Gastrocnemius medialis (tissue), 4 donors: ENCODE measurements around the gene FAAP20. TPM values are rescaled to one million over a fixed set of nuclear protein-coding genes. Genes with fewer than 3 reads are reported as not detected.

Experiments
- ATAC-seq, 2 donors: fragments of 150-250 bp; one replicate each; pipeline ENCODE4 v1.9.1; 2016
- DNase-seq, 2 donors: peaks; one replicate each; pipeline ENCODE4 v3.0.0-alpha.2; 2019
- H3K27ac ChIP-seq, 4 donors: fragments of 200-600 bp; sonication (generic); 1 replicate in 1 of 4; 2 replicates in 3 of 4; pipeline ENCODE4 v1.5.1; 2016 to 2018; ENCODE audit warnings: mild to moderate bottlenecking in 2 of 4, moderate library complexity in 1 of 4
- H3K27me3 ChIP-seq, 3 donors: fragments of 200-600 bp; sonication (generic) in 2 of 3; 1 replicate in 1 of 3; 2 replicates in 2 of 3; pipeline versions ENCODE4 v1.5.1 to v1.6.0; 2016 to 2019; ENCODE audit warnings: mild to moderate bottlenecking in 1 of 3, moderate library complexity in 1 of 3
- H3K36me3 ChIP-seq, 2 donors: fragments of 200-600 bp; sonication (generic) in 1 of 2; one replicate each; pipeline ENCODE4 v1.5.1; 2017 to 2018
- H3K4me1 ChIP-seq, 2 donors: fragments of 200-600 bp; sonication (generic) in 1 of 2; one replicate each; pipeline ENCODE4 v1.5.1; 2016 to 2017; ENCODE audit warnings: mild to moderate bottlenecking in 2 of 2
- H3K4me3 ChIP-seq, 4 donors: fragments of 200-600 bp; sonication (generic) in 3 of 4; 1 replicate in 1 of 4; 2 replicates in 3 of 4; pipeline ENCODE4 v1.5.1; 2016 to 2019; ENCODE audit warnings: mild to moderate bottlenecking in 2 of 4
- H3K9me3 ChIP-seq, 3 donors: fragments of 200-600 bp; sonication (generic) in 2 of 3; 1 replicate in 1 of 3; 2 replicates in 2 of 3; pipeline ENCODE4 v1.5.1; 2016 to 2019
- CTCF ChIP-seq, 5 experiments: fragments of 450-650 bp in 3 of 5; fragments of 200-600 bp in 2 of 5; sonication (generic) in 2 of 5; IDR thresholded peaks in 4 of 5; conservative IDR thresholded peaks in 1 of 5; 1 replicate in 4 of 5; 2 replicates in 1 of 5; pipeline ENCODE4 v1.5.1; 2016 to 2019; ENCODE audit warnings: antibody characterized with exemption in 5 of 5, mild to moderate bottlenecking in 3 of 5, moderate library complexity in 3 of 5
- POLR2A ChIP-seq, 2 donors: fragments of 450-650 bp; IDR thresholded peaks; one replicate each; pipeline ENCODE4 v1.6.1; 2017; ENCODE audit warnings: antibody characterized with exemption in 2 of 2, mild to moderate bottlenecking in 2 of 2, moderate library complexity in 2 of 2
- in situ Hi-C, 4 donors: fragments of 200-750 bp; cut with MboI; loops; one replicate each; pipeline versions ENCODE4 v1.15.0 to v1.8.0; 2017; ENCODE audit warnings: low sequenced_read_pairs in 4 of 4
- intact Hi-C: fragments of 100-400 bp; cut with DNase I; formaldehyde crosslinking; loops from one replicate; pipeline ENCODE4 v1.15.1; 2023; ENCODE audit warnings: low total_unique reads
- total RNA-seq, 4 donors: library from RNA; depleted of rRNA; stranded (reverse); fragments of >200 nt; gene quantifications; one replicate each; pipeline versions ENCODE4 v1.1.0 to v1.2.3, GENCODE V29; 2016

Gene FAAP20
- total RNA-seq, 4 donors from 2014 or later, result 12.1 to 26.2 (median 17.3) TPM

- no peaks in the 10 kb centered on the region for H3K9me3 ChIP-seq
- H3K4me3 ChIP-seq, result no peak overlapping the region
- peaks cover 15 to 30% of the 10 kb centered on the region in 2 donors for H3K4me1 ChIP-seq
- H3K27ac ChIP-seq, result no peak overlapping the region
- H3K27me3 ChIP-seq, result no peaks in the 10 kb centered on the region
- in situ Hi-C loops (loop anchor here in 2 of 4 donors (25.0 kb wide), 1 partner anchor 399 kb away; the partner anchor contains the start of gene PRXL2B (in 2 of the 2)), intact Hi-C loops (no loop called here)
- ATAC-seq, result no peak
- no peak for TF ChIP-seq POLR2A (IDR thresholded peaks at IDR 0.05)
- TF ChIP-seq CTCF (IDR thresholded peaks at IDR 0.05 in 4 of 5, conservative IDR thresholded peaks at IDR 0.05 in 1 of 5), result no peak
- no peak for DNase-seq
- H3K36me3 ChIP-seq, result peaks cover 0 to 4% of the 10 kb centered on the region in 2 donors
These were observed 6.2 kb downstream of the FAAP20 start for GRCh38 chr1:2188336-2188735.

GRCh38 chr1:2187619-2188018 is 7.0 kb downstream of the FAAP20 start:
- no peak for TF ChIP-seq CTCF (IDR thresholded peaks at IDR 0.05 in 4 of 5, conservative IDR thresholded peaks at IDR 0.05 in 1 of 5)
- no peak for TF ChIP-seq POLR2A (IDR thresholded peaks at IDR 0.05)
- ATAC-seq (no peak), DNase-seq (no peak)
- Histone ChIP-seq H3K36me3 (peaks cover 0 to 4% of the 10 kb centered on the region in 2 donors), H3K9me3 (no peaks in the 10 kb centered on the region), H3K27me3 (no peaks in the 10 kb centered on the region), H3K4me3 (no peak overlapping the region), H3K4me1 (peaks cover 14 to 24% of the 10 kb centered on the region in 2 donors), H3K27ac (no peak overlapping the region)
- in situ Hi-C loops, result loop anchor here in 2 of 4 donors (25.0 kb wide), 1 partner anchor 400 kb away; the partner anchor contains the start of gene PRXL2B (in 2 of the 2)
- intact Hi-C loops, result no loop called here

GRCh38 chr1:2186901-2187300 is 7.7 kb downstream of the FAAP20 start:
- H3K27ac ChIP-seq, result no peak overlapping the region
- no peak for TF ChIP-seq POLR2A (IDR thresholded peaks at IDR 0.05)
- TF ChIP-seq CTCF (IDR thresholded peaks at IDR 0.05 in 4 of 5, conservative IDR thresholded peaks at IDR 0.05 in 1 of 5), result no peak
- intact Hi-C loops, result no loop called here
- H3K9me3 ChIP-seq, result no peaks in the 10 kb centered on the region
- no peaks in the 10 kb centered on the region for H3K27me3 ChIP-seq
- peaks cover 12 to 18% of the 10 kb centered on the region in 2 donors for H3K4me1 ChIP-seq
- no peak for ATAC-seq
- H3K36me3 ChIP-seq, result peaks cover 0 to 4% of the 10 kb centered on the region in 2 donors
- in situ Hi-C loops, result loop anchor here in 2 of 4 donors (25.0 kb wide), 1 partner anchor 400 kb away; the partner anchor contains the start of gene PRXL2B (in 2 of the 2)
- DNase-seq, result no peak
- H3K4me3 ChIP-seq, result no peak overlapping the region

GRCh38 chr1:2185880-2186855 is 8.4 kb downstream of the FAAP20 start:
- no peak for ATAC-seq
- no peak for TF ChIP-seq CTCF (IDR thresholded peaks at IDR 0.05 in 4 of 5, conservative IDR thresholded peaks at IDR 0.05 in 1 of 5)
- no peak for TF ChIP-seq POLR2A (IDR thresholded peaks at IDR 0.05)
- peaks cover 0 to 4% of the 10 kb centered on the region in 2 donors for H3K36me3 ChIP-seq
- DNase-seq, result no peak
- no peak overlapping the region for H3K4me3 ChIP-seq
- no peak overlapping the region for H3K27ac ChIP-seq
- in situ Hi-C loops (loop anchor here in 2 of 4 donors (25.0 kb wide), 1 partner anchor 401 kb away; the partner anchor contains the start of gene PRXL2B (in 2 of the 2)), intact Hi-C loops (no loop called here)
- H3K9me3 ChIP-seq, result no peaks in the 10 kb centered on the region
- H3K4me1 ChIP-seq, result peaks cover 10 to 11% of the 10 kb centered on the region in 2 donors
- no peaks in the 10 kb centered on the region for H3K27me3 ChIP-seq
